Adrenal gland (tissue), 5 donors: ENCODE measurements around the gene RASD2.

ENCODE experiments used
- POLR2A ChIP-seq, 2 donors: fragments of 450-650 bp; IDR thresholded peaks; one replicate each; pipeline ENCODE4 v1.6.1; 2017; ENCODE audit warnings: antibody characterized with exemption in 2 of 2, mild to moderate bottlenecking in 2 of 2, moderate library complexity in 1 of 2
- TF ChIP-seq, protein P1 (sequence below), 6 experiments: fragments of 450-650 bp in 4 of 6; fragments of 200-600 bp in 2 of 6; sonication (generic) in 1 of 6; IDR thresholded peaks; 1 replicate in 5 of 6; 2 replicates in 1 of 6; pipeline versions ENCODE4 v1.5.1 to v1.8.0; 2016 to 2021; ENCODE audit warnings: antibody characterized with exemption in 6 of 6, mild to moderate bottlenecking in 2 of 6, moderate library complexity in 1 of 6
- donor health status: DM: no; HTN: no; CAD: no.

DNA sequence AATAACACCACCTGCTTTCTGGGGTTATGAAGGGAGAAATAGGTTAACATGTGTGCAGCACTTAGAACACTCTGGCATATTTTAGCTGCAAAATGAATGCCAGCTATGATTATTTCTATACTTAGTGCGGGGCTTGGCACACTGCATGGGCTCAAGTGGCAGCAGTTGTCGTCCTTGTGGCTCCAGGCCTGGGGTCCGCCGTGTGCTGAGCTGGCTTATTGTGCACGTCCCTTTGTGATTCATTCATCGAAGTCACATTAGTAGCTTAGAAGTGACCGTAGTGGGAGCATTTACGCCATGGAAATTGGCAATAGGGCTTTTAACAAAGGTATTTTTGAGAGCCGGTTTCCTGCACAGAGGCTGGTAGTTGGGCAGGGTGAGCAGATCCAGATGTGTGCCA lies 4.2 kb downstream of the RASD2 start:
- TF ChIP-seq, protein P1, sequence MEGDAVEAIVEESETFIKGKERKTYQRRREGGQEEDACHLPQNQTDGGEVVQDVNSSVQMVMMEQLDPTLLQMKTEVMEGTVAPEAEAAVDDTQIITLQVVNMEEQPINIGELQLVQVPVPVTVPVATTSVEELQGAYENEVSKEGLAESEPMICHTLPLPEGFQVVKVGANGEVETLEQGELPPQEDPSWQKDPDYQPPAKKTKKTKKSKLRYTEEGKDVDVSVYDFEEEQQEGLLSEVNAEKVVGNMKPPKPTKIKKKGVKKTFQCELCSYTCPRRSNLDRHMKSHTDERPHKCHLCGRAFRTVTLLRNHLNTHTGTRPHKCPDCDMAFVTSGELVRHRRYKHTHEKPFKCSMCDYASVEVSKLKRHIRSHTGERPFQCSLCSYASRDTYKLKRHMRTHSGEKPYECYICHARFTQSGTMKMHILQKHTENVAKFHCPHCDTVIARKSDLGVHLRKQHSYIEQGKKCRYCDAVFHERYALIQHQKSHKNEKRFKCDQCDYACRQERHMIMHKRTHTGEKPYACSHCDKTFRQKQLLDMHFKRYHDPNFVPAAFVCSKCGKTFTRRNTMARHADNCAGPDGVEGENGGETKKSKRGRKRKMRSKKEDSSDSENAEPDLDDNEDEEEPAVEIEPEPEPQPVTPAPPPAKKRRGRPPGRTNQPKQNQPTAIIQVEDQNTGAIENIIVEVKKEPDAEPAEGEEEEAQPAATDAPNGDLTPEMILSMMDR (IDR thresholded peaks at IDR 0.05): no peak
- no peak for TF ChIP-seq POLR2A (IDR thresholded peaks at IDR 0.05)
